HepG2 (cell line): ENCODE data around the gene KHNYN. TPM values are rescaled to one million over a fixed set of nuclear protein-coding genes. Genes with fewer than 3 reads are reported as not detected.
A peak's percentile ranks its signal among the peaks of the same experiment; 100 is the strongest.

Experiments
- AGO2 ChIP-seq: fragments of 200-400 bp; formaldehyde crosslinking; optimal IDR thresholded peaks from 2 replicates; pipeline ENCODE3; 2017; ENCODE audit warnings: mild to moderate bottlenecking, low read depth, low read length, moderate library complexity
- BRCA1 ChIP-seq: sonication (generic); formaldehyde crosslinking; IDR thresholded peaks from 2 replicates; pipeline ENCODE4 v1.4.0; 2020; ENCODE audit warnings: missing genetic modification reagents
- FOXP1 ChIP-seq, 2 experiments: fragments of 450-650 bp in 1 of 2; IDR thresholded peaks; 2 replicates each; pipeline ENCODE4 v1.6.1; 2017 to 2018; ENCODE audit warnings: antibody characterized with exemption in 1 of 2
- HDAC1 ChIP-seq: sonication (generic); formaldehyde crosslinking; IDR thresholded peaks from 2 replicates; pipeline ENCODE4 v1.5.1; 2020; ENCODE audit warnings: mild to moderate bottlenecking, missing genetic modification reagents
- PAXIP1 ChIP-seq: sonication (generic); formaldehyde crosslinking; conservative IDR thresholded peaks from 2 replicates; pipeline ENCODE4 v1.4.0; 2020; ENCODE audit warnings: mild to moderate bottlenecking, missing genetic modification reagents, moderate library complexity
- ZNF549 ChIP-seq: sonication (generic); formaldehyde crosslinking; IDR thresholded peaks from 2 replicates; pipeline ENCODE4 v1.5.0; 2020; ENCODE audit warnings: missing genetic modification reagents
- ZNF580 ChIP-seq: IDR thresholded peaks from 2 replicates; pipeline ENCODE4 v1.6.1; 2016; ENCODE audit warnings: low read depth, borderline replicate concordance
- polyA plus RNA-seq, 8 experiments: library from polyadenylated mRNA; depleted of rRNA in 3 of 8; stranded (reverse) in 7 of 8; unstranded in 1 of 8; fragments of >200 nt; fragmentation: Illumina TruSeq in 4 of 8; extraction: Trizol in 4 of 8; gene quantifications; 2 replicates each; pipeline versions ENCODE4 v1.2.1 to v1.2.3, GENCODE V29; 2011 to 2016; ENCODE audit warnings: low read depth in 4 of 8, missing spikeins in 1 of 8, mixed read lengths in 1 of 8; ENCODE audit not compliant: insufficient read depth in 1 of 8
- total RNA-seq, 5 experiments: library from RNA; depleted of rRNA; stranded (reverse); fragments of >200 nt; fragmentation: Illumina TruSeq; extraction: Trizol; gene quantifications; 2 replicates each; pipeline ENCODE4 v1.2.3, GENCODE V29; 2016; ENCODE audit warnings: low read depth in 1 of 5

The KHNYN gene
- total and polyA plus RNA-seq, 2 of the 13 experiments (the other 11 are each of a cell fraction or from before 2014, with no cell fraction given), result 52.8 to 75.7 TPM

GRCh38 chr14:24426150-24426911 lies 3.4 kb upstream of the KHNYN start (continued):
- TF ChIP-seq PAXIP1 (CRISPR knock-in tag), result no peak
- TF ChIP-seq BRCA1 (CRISPR knock-in tag), result 0 out of 2 replicates have a peak, but pooled peaks have one; percentile 44
- TF ChIP-seq AGO2, result no peak
- TF ChIP-seq ZNF580 (CRISPR knock-in tag), result no peak
- TF ChIP-seq FOXP1 (IDR thresholded peaks at IDR 0.05), result 0 out of 2 replicates have a peak, but pooled peaks have one; percentile 15
- TF ChIP-seq FOXP1 (CRISPR knock-in tag; IDR thresholded peaks at IDR 0.05), result no peak
- TF ChIP-seq HDAC1 (CRISPR knock-in tag), result no peak
- peak; percentile 45 for TF ChIP-seq ZNF549 (CRISPR knock-in tag)
